ENCODE data around the gene LILRB3. TPM values are rescaled to one million over a fixed set of nuclear protein-coding genes. Genes with fewer than 3 reads are reported as not detected.
"Not testable (repeated sequence)": the region's sequence is repeated elsewhere in the genome, so short reads cannot be mapped to it uniquely, and the experiment has no call there.

Gene LILRB3
- total and polyA plus RNA-seq, 11 donors = 0.54 to 31.4 (median 3.7) TPM

DNA sequence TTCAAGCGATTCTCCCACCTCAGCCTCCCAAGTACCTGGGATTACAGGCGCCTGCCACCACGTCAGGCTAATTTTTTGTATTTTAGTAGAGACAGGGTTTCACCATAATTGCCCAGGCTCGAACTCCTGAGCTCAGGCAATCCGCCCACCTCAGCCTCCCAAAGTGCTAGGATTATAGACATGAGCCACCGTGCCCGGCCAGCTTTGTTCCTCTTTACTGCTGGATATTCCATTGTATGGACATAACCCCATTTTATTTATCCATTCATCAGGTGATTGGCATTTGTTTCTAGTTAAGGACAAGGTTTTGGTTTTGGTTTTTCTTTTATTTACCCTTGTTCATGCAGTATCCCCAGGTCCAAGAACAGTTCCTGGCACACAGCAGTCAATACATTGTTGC is 26.3 kb downstream of the LILRB3 start:
- no peaks in the 10 kb centered on the region for H3K27me3 ChIP-seq
- no peak for ATAC-seq
- DNase-seq = no peak
- H3K27ac ChIP-seq = peak overlapping the region in 1 of 12 donors; percentile 8
- 96 to 98% (median 96%) methylated on average over 7 of the region's 7 CpGs for WGBS, 4 donors
- H3K36me3 ChIP-seq = peaks cover 0 to 29% (median 22%) of the 10 kb centered on the region in 9 donors
- peaks cover 1 to 21% (median 15%) of the 10 kb centered on the region in 12 donors for H3K4me1 ChIP-seq
- no peaks in the 10 kb centered on the region for H3K9me3 ChIP-seq
- no peak for TF ChIP-seq POLR2A (IDR thresholded peaks at IDR 0.05)
- TF ChIP-seq, protein P1, sequence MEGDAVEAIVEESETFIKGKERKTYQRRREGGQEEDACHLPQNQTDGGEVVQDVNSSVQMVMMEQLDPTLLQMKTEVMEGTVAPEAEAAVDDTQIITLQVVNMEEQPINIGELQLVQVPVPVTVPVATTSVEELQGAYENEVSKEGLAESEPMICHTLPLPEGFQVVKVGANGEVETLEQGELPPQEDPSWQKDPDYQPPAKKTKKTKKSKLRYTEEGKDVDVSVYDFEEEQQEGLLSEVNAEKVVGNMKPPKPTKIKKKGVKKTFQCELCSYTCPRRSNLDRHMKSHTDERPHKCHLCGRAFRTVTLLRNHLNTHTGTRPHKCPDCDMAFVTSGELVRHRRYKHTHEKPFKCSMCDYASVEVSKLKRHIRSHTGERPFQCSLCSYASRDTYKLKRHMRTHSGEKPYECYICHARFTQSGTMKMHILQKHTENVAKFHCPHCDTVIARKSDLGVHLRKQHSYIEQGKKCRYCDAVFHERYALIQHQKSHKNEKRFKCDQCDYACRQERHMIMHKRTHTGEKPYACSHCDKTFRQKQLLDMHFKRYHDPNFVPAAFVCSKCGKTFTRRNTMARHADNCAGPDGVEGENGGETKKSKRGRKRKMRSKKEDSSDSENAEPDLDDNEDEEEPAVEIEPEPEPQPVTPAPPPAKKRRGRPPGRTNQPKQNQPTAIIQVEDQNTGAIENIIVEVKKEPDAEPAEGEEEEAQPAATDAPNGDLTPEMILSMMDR (IDR thresholded peaks at IDR 0.05) = no peak
- no peak overlapping the region for H3K4me3 ChIP-seq
- intact Hi-C loops (cut with DNase I) = no loop called here

DNA sequence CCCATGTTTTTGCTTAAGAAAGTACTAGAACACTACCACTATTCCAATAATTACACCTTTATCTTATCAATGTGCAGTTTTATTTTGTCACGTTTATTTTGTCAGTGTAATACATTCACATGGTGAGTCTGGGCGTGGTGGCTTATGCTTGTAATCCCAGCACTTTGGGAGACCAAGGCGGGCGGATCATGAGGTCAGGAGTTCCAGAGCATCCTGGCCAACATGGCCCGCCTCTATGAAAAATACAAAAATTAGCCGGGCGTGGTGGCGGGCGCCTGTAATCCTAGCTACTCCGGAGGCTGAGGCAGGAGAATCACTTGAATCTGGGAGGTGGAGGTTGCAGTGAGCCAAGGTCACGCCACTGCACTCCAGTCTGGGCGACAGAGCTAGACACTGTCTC is 28.3 kb downstream of the LILRB3 start:
- 91 to 96% (median 93%) methylated on average over 12 of the region's 12 CpGs for WGBS, 4 donors
- intact Hi-C loops (cut with DNase I) = loop anchor here in 1 of 10 donors (5.0 kb wide), 1 partner anchor 327 kb away; the partner anchor contains the start of gene MYADM

DNA sequence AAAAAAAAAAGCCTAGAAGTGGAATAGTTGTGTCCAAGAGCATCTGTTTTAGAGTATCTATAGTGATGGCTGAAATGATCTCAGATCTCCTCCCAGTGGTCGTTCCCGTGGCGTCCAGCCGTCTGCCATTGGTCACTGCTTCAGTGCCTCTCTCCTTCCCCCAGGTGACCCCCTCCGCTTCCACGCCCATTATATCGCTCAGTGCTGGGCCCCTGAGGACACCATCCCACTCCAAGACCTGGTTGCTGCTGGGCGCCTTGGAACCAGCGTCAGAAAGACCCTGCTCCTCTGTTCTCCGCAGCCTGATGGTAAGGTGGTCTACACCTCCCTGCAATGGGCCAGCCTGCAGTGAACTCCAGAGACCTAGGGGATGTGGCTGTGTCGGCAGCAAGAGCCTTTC is 29.8 kb downstream of the LILRB3 start:
- H3K27ac ChIP-seq = peak overlapping the region in 1 of 12 donors; percentile 6
- no peak overlapping the region for H3K4me3 ChIP-seq
- TF ChIP-seq, protein P1 (IDR thresholded peaks at IDR 0.05) = no peak
- TF ChIP-seq POLR2A (IDR thresholded peaks at IDR 0.05) = no peak
- no peak for DNase-seq
- intact Hi-C loops (cut with DNase I) = loop anchor here in 1 of 10 donors (5.0 kb wide), 1 partner anchor 326 kb away; the partner anchor contains the start of gene MYADM
- no peaks in the 10 kb centered on the region for H3K9me3 ChIP-seq
- H3K4me1 ChIP-seq = peaks cover 0 to 23% (median 17%) of the 10 kb centered on the region in 12 donors
- no peaks in the 10 kb centered on the region for H3K27me3 ChIP-seq
- no peak for ATAC-seq
- WGBS, 4 donors = 92 to 96% (median 93%) methylated on average over 11 of the region's 11 CpGs
- H3K36me3 ChIP-seq = peaks cover 0 to 26% (median 21%) of the 10 kb centered on the region in 9 donors

More for the DNA sequence above, 28.3 kb downstream of the LILRB3 start:
- H3K9me3 ChIP-seq, DNase-seq, H3K27ac ChIP-seq, ATAC-seq, H3K4me3 ChIP-seq, H3K27me3 ChIP-seq: not testable (repeated sequence)
- peaks cover 0 to 13% (median 10%) of the 10 kb centered on the region in 12 donors for H3K4me1 ChIP-seq
- peaks cover 0 to 26% (median 21%) of the 10 kb centered on the region in 9 donors for H3K36me3 ChIP-seq

DNA sequence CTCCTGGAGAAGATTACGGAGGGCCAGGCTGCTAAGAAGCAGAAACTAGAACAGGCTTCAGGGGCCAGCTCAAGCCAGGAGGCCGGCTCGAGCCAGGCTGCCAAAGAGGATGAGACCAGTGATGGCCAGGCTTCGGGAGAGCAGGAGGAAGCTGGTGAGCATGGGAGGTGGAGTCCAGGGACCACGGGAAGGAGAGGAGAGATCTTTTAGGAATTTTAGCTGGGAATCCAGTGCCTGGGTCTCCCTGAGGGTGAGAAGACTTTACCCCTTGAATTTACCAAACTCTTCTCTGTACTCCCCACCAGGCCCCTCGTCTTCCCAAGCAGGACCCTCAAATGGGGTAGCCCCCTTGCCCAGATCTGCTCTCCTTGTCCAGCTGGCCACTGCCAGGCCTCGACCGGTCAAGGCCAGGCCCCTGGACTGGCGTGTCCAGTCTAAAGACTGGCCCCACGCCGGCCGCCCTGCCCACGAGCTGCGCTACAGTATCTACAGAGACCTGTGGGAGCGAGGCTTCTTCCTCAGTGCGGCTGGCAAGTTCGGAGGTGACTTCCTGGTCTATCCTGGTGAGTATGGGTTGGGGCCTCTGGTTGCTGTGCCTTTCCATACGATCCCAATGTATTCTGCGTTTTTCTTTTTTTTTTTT is 30.9 kb downstream of the LILRB3 start:
- H3K27ac ChIP-seq = peak overlapping the region; percentile 88 to 100 (median 98)
- TF ChIP-seq POLR2A (IDR thresholded peaks at IDR 0.05) = no peak
- TF ChIP-seq, protein P1 (IDR thresholded peaks at IDR 0.05) = no peak
- WGBS, 4 donors = 65 to 70% (median 67%) methylated on average over 19 of the region's 19 CpGs
- H3K4me1 ChIP-seq = peaks cover 0 to 23% (median 17%) of the 10 kb centered on the region in 12 donors
- DNase-seq = no peak
- H3K9me3 ChIP-seq = no peaks in the 10 kb centered on the region
- no peaks in the 10 kb centered on the region for H3K27me3 ChIP-seq
- no peak for ATAC-seq
- intact Hi-C loops (cut with DNase I) = loop anchor here in 4 of 10 donors (1.0 to 5.0 kb wide), 2 partner anchors 8 to 325 kb away; partner anchors contain the start of genes RPS9 (in 3 of the 4) and MYADM (in 1 of the 4)
- H3K36me3 ChIP-seq = peaks cover 0 to 32% (median 21%) of the 10 kb centered on the region in 9 donors
- H3K4me3 ChIP-seq = peak overlapping the region; percentile 68 to 92 (median 86)

Data from heart left ventricle (tissue), 16 donors.